GM19467 (cell line): ENCODE data around the gene TCEANC.
"Not testable (repeated sequence)": the region's sequence is repeated elsewhere in the genome, so short reads cannot be mapped to it uniquely, and the experiment has no call there.

Source experiments
- ATAC-seq: cut with Tn5 transposase; IDR thresholded peaks from one replicate; pipeline ENCODE4 v1.9.1; 2021; ENCODE audit warnings: mild to moderate bottlenecking, moderate library complexity; ENCODE audit not compliant: unreplicated experiment

TCEANC gene, protein sequence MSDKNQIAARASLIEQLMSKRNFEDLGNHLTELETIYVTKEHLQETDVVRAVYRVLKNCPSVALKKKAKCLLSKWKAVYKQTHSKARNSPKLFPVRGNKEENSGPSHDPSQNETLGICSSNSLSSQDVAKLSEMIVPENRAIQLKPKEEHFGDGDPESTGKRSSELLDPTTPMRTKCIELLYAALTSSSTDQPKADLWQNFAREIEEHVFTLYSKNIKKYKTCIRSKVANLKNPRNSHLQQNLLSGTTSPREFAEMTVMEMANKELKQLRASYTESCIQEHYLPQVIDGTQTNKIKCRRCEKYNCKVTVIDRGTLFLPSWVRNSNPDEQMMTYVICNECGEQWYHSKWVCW

DNA sequence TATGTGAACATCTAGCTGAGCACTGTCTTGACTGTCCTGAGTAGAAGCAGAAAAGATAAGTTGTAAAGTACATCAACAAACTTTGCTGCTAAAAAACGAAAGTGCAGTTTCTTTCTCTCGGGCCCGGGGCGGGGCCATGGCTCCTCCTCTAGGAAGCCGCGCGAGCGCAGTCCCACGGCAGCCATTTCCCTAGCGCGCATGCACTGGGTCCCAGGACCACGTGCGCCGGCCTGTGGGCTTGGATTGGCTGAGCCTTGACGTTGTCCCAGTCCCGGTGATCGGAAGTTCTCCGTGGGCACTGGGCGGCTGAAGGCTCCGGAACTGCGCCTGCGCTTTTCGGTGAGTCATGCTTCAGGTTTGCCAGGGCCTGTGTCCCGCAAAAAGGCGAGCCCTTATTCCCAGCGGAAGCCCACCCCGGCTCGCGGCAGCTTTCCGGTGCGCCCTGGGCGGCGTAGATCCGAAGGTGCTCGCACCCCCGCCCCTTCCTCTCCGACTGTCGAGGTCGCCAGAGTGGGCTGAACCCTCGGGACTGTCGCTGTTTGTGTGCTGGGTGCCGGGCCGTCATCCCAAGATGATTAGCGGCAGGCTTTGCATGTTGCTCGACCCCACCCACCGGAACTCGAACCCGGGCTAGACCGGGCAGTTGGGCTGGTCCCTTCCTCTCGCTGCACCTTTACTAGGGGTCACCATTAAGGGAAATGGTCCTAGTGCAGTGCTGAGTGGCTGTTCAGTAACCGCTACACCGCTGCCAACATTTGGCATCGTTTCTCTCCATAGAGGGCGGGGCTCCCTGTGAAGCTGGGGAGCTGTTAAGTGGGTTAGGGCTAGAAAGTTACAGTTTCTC is at the start of gene TCEANC:
TCEANC (plus strand) TSS at position 292 of the 844 bp plus-strand sequence. CDS start 9,368 bp downstream, outside the sequence.
- ATAC-seq = peak; percentile 91

DNA sequence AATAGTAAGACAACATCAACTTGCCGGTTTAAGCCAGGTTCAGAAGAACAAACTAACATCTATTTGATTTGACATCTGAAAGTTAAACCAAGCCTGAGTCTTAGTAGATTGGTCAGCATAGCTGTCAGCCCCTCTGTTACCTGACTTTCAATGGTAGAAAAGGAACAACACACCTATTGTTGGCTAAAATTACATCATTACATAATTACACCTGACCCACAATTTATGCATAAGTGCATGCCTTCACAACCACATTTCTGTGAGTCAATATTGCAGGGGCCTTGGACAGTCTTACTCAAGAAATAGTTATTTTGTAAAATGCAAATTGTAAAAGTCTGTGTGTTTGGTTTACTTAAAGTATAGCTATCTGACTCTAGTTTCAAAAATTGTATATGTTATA is 47.3 kb upstream of the TCEANC start:
- no peak for ATAC-seq

DNA sequence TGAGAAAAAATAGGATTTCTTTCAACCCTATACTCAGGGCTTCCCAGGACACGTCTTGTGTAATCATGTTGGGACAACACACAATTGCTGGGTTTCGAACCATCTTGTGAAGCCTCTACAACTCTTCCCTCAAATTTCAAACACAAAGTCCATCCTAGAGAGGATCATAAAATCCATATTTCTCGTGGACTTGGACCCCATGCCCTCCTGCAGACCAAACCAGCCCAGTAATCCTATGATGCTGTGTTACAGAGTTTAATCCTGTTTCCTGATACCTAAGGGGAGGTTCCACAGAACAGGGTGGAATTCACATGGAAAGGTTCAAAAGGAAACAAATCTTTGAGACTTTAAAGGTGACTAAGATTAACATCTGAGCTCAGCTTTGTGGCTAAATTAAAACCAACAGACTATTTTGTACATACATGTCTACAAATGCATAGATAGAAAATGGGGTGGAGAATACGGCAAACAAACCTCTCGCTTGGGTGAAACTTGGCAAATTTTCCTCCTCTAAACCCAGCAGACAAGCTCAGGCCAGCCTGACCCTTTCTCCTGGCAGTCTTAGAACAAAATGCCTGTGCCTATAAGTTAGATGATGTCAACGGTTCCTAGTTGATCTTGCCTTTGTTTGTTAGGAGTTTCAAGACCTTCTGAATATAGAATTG is 45.5 kb upstream of the TCEANC start:
- ATAC-seq = no peak

DNA sequence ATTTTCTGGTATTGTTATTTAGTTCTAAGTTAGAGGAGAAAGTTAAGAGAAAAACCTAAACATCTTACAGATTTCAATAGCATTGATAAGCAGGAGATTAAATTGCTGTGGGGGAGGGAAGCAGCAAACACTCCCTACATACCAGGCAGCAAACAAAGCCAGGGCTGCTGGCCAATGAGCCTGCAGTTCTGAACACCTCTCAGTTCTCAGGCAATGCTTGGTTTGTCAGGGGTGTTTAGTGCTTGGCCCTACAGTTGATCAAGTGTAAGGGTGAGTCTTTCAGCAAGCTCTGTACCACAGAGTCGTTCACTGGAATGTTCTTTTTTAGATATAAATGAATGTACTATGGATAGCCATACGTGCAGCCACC is 45.0 kb upstream of the TCEANC start:
- ATAC-seq = no peak

DNA sequence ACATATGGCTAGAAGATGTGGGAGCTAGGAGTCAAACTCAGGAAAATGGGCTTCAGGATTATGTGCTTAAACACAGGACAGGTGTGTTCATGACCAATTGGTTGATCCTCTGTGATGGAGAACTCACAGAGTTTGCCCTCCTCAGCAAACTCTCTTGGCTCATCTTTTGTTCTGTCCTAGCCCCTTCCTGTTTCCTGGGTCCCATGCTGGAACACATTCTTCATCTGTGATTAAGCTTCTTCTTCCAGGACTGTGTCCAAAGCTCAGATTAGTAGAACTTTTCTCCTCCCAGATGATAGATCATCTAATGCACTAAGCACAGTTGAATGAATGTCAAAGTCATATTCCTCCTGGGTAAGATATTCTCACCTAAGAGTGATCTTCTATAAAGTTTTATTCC is 38.8 kb upstream of the TCEANC start:
- no peak for ATAC-seq

DNA sequence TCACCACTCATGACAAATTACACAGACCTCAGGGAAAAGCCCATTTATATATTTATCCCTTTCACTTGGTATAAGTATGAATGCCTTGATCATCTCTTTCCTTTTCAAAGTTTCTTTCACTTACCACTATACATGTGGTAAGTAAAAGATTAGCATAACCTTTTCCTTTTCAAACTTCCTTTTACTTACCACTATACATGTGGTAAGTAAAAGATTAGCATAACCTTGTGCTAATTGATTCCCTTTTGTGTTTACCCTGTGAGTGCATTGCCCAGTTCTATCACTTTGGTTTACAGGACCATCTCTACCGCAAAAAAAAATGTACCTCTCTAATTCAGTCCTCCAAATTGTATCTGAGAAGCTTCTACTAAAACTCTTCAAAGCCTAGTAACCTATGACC is 32.7 kb upstream of the TCEANC start:
- ATAC-seq = no peak

DNA sequence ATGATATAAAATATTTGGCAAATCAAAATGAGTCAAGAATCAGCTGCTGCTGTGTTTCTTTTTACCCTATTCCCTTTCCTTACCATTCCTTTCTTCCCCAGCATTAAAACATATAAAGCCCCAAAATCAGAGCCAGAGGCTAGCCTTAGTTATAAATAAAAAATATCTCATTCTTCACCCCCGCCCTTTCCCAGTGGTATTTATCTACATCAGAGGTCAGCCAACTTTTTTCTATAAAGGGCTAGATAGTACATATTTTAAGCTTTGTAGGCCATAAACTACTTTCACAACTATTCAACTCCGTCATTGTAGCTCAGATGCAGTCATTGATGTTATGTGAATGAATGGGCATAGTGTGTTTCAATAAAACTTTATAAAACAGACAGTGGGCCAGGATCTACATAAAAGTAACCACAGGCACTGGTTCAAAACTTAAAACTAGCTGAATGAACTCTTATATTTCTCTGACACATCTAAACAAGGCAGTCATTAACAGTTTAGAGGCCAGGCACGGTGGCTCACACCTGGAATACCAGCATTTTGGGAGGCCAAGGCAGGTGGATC is 30.5 kb upstream of the TCEANC start:
- no peak for ATAC-seq

DNA sequence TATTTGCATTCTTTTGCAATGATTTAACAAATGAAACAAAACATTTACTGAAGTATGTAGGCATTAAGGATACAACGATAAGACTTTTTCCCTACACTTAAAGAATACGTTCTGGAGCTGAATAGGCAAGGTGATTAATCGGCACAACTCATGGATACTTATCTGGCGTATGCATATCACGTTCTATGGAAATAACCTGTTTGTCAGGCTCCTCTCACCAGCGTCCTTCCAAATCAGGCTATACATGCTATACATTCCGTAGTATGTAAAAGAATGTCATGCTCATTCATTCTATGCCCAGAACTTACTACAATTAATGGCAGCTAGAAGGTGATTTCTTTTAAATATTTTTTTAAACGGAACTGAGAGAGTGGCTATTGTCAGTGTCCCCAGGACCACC is 25.6 kb upstream of the TCEANC start:
- ATAC-seq = no peak

DNA sequence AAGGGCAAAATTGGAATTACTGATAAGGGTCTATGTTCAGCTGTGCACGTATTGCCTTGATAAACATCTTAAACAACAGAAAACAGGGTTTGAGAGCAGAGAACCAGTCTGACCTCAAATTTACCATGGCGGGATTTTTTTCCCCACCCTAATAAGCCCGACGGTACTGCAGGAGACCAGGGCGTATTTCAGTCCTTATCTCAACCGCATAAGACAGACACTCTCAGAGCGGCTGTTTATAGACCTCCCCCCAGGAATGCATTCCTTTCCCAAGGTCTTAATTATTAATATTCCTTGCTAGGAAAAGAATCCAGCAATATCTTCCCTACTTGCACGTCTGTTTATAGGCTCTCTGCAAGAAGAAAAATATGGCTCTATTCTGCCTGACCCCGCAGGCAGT is 15.7 kb upstream of the TCEANC start:
- ATAC-seq = not testable (repeated sequence)

DNA sequence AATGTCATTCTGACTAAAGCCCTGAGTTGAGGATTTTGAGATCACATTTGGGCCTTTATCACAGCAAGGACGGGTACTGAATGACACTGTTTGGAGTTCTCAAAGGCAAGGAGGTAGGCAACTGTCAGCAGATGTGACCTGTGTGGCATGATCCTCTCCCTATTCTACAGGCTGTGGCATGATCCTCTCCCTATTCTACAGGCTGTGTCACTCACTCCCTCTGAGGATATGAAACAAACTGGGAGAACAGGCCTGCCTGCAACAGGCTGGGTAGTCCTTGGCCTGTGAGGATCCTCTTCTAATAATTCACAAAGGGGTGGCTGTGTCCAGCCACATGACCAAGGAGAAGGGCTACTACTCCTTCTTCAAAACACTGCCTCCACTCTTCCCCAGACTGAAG is 14.9 kb upstream of the TCEANC start:
- ATAC-seq = no peak

DNA sequence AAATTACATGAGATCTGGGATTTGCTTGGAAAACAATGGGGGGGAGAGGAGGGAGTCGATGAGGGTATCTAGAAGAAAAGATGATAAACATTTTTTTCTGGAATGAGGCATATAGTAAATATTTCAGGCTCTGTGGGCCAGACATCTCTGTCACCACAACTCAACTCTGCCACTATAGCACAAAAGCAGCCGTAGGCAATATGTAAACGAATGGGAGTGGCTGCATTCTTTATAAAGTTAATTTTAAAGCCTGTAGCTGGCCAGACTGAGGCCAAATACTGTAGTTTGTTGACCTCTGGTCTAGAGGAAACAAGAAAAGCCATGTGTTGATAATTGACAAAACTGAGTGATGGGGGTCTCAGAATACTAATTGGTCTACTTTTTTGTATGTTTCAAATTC is 14.1 kb upstream of the TCEANC start:
- ATAC-seq = no peak

DNA sequence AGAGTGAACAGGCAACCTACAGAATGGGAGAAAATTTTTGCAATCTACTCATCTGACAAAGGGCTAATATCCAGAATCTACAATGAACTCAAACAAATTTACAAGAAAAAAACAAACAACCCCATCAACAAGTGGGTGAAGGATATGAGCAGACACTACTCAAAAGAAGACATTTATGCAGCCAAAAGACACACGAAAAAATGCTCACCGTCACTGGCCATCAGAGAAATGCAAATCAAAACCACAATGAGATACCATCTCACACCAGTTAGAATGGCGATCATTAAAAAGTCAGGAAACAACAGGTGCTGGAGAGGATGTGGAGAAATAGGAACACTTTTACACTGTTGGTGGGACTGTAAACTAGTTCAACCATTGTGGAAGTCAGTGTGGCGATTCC is 11.3 kb upstream of the TCEANC start:
- ATAC-seq = not testable (repeated sequence)

DNA sequence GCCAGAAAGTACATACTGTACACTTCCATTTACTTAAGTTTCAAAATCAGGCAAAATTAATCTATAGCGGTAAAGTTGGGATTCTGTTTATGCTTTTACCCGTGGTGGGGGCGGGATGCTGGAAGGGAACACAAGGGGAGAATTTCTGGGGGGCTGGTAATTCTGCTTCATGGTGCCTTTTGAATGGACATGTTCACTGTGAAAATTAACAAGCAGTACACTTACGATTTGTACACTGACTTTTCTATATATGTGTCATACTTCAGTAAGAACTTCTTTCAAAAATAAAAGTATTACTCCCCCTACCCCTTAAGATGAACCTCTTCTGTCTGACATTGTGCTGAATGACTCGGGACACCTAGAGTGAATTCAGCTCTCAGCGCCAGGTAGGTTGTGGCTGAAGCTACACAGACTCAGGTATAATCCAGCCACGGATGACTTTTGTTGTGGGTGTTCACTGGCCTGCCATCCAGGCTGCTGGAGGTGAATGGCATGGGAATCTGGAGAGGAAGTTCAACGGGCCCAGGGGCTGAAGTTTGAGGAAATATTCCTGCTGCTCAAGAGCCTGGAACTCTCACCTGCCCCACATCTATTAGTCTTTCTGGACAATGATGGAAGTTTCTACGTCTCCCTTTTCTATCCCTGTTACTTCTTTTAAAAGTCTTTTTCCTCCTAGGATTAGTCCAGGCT is 7.3 kb upstream of the TCEANC start:
- ATAC-seq = no peak

DNA sequence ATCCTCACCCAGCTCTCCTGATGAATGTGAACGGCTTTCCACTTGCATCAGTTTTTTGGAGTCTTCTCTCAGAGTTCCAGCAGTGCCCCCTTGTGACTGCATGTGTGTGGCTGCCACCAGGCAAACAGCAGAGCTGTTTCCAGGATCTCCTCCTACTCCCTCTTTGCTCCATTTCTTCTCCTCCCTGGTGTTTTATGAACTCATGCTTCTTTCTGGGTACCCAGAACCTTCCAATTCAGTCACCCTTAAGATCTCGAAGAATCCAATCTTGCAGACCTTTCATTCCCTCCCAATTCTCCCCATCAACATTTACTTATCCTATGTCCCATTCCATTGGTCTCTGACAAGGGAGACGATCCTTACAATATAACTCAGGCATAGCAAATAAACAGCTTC is 6.8 kb upstream of the TCEANC start:
- no peak for ATAC-seq

DNA sequence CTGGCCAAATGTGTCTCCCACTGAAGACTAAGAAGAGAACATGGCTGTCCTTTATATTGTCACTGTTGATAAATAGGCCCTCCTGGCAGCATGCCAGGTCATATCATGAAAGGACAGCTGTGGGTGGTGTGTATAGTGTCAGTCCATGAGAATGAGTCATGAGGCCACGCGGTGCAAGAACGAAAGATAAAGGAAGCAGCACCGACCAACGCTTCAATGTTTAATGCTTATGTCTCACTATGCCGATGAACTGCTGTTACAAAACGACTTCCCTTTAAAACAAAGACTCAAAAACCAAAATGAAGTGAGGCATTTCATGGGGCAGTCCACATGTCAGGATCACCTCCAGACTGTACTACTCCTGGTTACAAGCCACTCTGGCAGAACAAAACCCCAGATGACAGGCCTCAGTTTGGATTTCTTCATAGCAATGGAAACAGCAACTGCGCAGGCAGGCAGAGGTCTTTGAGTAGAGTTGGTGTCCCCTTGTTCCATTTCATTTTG is 5.2 kb upstream of the TCEANC start:
- no peak for ATAC-seq

DNA sequence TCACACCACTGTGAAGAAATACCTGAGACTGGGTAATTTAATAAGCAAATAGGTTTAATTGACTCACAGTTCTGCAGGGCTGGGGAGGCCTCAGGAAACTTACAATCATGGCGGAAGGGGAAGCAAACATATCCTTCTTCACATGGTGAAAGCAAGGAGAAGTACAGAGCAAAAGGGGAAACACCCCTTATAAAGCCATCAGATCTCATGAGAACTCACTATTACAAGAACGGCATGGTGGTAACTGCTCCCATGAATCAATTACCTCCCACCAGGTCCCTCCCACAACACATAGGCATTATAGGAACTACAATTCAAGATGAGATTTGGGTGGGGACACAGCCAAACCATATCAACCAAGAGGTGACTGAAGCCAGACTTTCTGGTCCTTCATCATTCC is 4.6 kb upstream of the TCEANC start:
- not testable (repeated sequence) for ATAC-seq

DNA sequence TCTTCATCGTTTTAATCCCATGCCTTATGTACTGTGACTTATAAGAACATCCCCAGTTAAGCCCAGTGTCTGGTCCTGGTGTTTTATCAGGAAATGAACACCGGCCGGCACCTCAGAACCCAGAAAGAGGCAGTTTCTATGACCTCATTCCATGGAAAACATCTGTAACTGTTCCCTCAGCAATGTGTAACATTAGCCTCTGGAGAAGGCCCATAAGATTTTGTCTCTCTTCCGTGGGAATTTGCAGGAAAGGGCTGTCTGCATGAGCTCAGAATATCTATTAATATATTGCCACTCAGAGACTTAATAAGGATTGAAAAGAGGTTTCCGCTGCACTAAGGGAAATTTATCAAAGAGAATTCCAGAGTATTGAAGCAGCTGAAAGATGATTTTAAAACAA is 3.1 kb upstream of the TCEANC start:
- no peak for ATAC-seq

DNA sequence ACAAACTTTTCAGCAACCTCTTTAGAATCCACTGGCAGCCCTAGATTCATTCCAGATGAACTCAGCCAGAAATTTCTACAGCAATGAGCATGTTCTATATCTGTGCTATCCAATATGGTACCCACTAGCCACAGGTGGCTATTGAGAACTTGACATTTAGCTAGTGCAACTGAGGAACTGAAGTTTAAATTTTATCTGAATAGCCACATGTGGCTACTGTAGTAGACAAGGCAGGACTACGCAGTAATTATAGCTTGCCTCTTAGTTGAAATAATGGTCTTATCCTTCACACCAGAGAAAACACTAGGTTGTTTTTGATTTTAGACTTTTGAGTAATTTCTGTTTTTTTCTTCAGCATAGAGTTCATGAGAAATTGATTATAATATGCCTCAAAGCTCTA is 2.6 kb upstream of the TCEANC start:
- no peak for ATAC-seq

DNA sequence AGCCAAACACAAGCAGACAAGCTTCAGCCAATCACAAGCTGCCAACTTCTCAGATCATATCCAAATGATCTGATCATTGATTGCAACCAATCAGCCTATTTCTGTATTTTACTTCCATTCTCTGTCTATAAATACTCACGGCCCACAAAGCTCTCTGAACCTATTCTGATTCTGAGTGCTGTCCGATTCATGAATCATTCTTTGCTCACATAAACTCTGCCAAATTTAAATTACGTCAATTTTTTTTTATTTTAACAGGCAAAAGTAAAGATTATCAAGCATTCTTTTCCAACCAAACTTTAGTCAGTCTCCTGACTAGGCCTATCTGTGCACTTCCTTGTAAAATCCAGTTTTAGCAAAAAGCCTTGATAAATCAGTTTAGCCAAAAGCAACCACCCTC is 1.8 kb upstream of the TCEANC start:
- no peak for ATAC-seq

DNA sequence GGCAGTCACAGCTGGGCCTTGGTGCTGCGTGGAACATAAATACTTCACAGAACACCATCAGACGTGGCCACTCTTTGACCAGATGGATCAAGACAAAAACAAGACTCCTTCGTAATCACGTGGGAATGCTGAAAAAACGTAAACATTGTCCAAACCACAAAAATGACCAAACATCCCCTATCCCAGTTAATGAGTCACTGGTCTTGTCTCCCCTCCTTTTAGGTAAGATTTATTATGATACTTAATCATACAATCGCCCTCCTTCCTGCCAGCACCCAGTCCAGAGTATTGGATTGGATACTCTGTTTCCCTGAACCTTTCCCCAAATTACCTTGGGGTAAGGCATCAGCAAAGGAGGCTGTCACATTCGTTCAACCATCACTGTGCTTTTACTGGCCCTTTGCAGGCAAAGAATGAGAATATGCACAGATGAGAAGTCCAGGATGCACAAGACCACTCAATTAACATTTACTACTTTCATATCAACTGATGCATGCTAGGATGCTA is 601 bp upstream of the TCEANC start:
- ATAC-seq = peak; percentile 3
